SU-DHL-6 (cell line): ENCODE data around the gene STEAP4.

Experiments
- CTCF ChIP-seq: fragments of 200-600 bp; sonication (generic); IDR thresholded peaks from one replicate; pipeline ENCODE4 v1.5.1; 2017; ENCODE audit warnings: antibody characterized with exemption, mild to moderate bottlenecking, low read length, moderate library complexity; ENCODE audit not compliant: insufficient read depth, poor library complexity, severe bottlenecking
- EZH2phosphoT487 ChIP-seq: fragments of 200-600 bp; sonication (generic), shearing (Covaris generic); conservative IDR thresholded peaks from 2 replicates; pipeline ENCODE4 v1.6.1; 2018; ENCODE audit warnings: mild to moderate bottlenecking, antibody characterized with exemption, low read length, moderate library complexity, mixed read lengths

GRCh38 chr7:88300401-88300945 is 6.2 kb downstream of the STEAP4 start:
- no peak for TF ChIP-seq CTCF
- no peak for TF ChIP-seq EZH2phosphoT487
